HG03280 (cell line): ENCODE results near the gene BMP8A.
"Not testable (repeated sequence)": the region's sequence is repeated elsewhere in the genome, so short reads cannot be mapped to it uniquely, and the experiment has no call there.

Experiments used
- ATAC-seq: cut with Tn5 transposase; IDR thresholded peaks from one replicate; pipeline ENCODE4 v1.9.1; 2021; ENCODE audit warnings: mild to moderate bottlenecking, moderate library complexity; ENCODE audit not compliant: unreplicated experiment

BMP8A gene

GRCh38 chr1:39504436-39504835 lies 13.0 kb downstream of the BMP8A start:
- not testable (repeated sequence) for ATAC-seq

DNA sequence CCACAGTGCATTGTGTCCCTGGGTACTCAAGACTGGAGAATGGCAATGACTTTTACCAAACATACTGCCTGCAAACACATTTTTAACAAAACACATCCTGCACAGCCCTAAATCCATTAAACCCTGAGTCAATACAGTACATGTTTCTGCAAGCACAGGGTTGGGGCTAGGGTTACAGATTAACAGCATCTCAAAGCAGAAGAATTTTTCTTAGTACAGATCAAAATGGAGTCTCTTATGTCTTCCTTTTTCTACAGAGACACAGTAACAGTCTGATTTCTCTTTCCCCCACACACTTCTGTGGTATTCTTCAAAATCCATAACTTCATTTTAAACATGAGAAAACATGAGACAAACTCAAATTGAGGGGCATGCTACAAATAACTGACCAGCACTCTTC lies 13.9 kb downstream of the BMP8A start:
- no peak for ATAC-seq

GRCh38 chr1:39507230-39507928 lies 15.9 kb downstream of the BMP8A start:
- ATAC-seq = no peak

- ATAC-seq = no peak
These were observed 16.8 kb downstream of the BMP8A start for GRCh38 chr1:39508266-39508665.

DNA sequence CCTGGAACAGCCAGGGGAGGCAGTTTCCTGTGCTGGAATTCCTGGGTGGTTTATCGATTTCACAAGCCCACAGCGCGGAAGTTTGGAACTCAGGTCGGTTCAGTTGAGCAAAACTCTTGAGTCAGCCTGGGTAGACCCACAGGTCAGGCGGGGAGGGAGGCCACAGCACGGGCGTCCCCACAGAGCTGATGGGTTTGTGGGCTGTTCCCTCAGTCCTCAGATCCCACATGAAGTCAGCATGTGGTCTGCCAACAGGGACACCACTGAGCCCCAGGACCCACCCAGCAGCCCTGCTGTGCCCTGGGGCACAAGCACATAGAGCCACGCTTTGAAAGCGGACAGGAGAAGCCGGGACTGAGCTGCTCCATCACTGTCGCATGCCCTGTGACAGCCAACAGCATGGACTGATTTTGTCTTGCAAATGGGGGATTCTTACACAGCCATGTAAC lies 17.4 kb downstream of the BMP8A start:
- ATAC-seq = peak; percentile 20

DNA sequence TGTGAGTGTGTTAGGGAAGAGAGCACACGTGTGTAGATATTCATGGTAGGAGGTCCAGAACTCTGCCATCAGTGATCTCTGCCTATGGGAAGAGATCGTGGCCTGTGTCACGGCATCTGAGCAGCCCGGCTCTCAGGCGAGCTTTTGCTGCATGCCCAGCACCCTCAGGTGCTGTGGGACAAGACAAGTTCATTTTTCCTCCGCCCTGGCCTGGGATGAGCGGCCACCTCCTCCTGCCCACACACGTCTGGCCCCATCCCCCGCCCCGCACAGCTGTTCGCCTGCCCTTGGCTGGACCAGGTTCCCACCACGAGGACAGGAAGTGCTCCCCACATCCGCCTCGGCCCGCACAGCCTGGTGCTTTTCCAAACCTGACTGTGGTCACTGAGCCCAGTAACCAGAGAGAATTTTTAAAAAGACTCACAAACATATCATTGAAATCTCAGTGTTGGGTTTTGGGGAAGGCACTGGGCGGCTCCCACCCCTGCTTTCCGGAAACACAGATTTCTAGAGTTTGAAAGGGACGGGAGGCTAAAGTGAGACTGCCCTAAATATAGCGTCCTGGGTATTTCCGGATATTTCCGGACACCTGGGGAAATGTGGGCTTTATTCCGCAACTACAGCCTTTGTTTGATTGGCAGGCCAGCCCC lies 18.0 kb downstream of the BMP8A start:
- peak; percentile 58 for ATAC-seq

- ATAC-seq = not testable (repeated sequence)
These were observed 19.2 kb downstream of the BMP8A start for GRCh38 chr1:39510570-39511186.

DNA sequence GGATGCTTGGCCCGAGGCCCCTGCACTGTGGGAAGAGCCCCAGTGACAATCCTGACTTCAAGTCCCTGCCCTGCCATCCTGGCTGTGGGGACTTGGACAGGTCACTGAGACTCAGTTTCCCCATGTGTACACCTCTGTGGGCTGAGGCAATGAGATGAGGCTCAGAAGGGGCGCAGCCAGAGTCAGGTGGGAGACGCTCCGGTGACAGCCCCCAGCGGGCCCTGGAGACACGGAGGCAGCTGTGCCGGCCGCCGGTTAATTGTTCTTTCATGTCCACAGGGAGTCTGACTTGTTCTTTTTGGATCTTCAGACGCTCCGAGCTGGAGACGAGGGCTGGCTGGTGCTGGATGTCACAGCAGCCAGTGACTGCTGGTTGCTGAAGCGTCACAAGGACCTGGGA lies 20.0 kb downstream of the BMP8A start:
- not testable (repeated sequence) for ATAC-seq

DNA sequence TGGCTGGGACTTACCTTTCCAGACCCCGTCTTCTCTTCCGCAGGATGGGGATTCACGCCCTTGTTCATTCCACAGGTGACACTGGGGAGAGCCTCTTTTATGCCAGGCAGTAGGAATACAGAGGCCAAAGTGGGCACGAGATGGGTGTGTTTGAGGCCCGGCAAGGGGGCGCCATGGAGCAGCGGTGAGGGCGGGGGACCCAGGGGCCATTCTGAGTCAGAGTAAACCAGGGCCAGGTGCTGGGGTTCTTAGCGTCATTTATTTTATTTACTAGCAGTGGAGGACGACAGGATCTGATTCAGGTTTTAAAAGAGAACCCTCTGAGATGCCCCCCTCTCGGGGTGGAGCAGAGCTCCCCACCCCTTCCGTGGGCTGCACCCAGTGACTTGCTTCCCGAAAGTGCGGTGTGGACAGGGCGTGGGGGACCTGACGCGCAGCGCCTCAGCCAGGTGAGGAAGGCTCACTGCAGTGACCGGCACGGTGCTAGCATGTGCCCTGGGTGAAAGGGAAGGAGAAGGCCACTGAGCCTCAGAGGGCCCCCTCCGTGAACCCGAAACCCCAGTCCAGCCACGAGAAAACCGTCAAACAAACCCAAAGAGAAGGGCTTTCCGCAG lies 20.9 kb downstream of the BMP8A start:
- not testable (repeated sequence) for ATAC-seq

DNA sequence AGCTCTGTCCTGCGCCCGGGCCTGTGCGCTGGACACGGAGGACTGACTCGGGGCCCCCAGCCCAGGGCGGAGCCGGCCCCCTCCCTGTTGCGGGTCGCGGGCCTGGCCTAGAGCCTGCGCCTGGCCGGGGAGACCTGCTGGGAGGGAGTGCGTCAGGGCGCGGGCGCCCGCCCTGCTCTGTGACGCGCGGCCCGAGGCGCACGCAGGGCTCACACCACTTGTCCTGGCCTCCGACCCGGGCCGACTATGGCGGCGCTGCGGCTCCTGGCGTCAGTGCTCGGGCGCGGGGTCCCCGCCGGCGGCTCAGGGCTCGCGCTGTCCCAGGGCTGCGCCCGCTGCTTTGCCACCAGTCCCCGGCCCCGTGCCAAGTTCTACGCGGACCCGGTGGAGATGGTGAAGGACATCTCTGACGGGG lies 23.3 kb downstream of the BMP8A start:
- ATAC-seq = peak; percentile 37

GRCh38 chr1:39515131-39516086 lies 24.0 kb downstream of the BMP8A start:
- peak; percentile 18 for ATAC-seq

DNA sequence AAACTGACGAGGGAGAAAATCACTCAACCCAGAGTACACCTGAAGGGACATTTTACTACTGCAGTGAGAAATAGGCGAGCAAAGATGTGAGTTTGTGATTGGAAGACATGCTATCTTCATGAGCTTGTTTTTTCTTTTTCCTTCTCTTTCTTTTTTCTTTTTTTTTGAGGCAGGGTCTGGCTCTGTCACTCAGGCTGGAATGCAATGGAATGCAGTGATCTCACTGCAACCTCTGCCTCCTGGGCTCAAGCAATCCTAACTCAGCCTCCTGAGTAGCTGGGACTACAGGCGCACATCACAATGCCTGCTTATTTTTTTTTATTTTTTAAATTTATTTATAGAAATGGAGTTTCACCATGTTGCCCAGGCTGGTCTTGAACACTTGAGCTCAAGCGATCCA lies 25.4 kb downstream of the BMP8A start:
- ATAC-seq = not testable (repeated sequence)

DNA sequence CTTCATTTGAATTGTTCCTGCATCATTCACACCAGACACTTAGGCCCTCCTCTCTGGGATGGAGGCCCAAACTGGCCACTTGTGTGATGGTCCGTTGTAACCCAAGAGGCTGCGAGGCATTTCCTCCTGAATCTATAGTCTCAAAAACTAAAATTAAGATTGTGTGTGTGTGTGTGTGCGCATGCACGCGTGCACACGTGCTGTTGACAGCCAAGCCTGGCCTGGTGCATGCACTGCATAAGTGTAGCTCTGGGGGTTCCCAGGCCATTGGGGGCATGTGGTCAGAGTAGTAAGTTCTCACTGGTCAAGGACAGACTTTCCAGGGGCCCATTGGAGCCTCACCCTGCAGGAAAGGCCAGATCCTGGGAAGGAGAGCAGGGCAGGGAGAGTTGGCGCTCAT lies 26.5 kb downstream of the BMP8A start:
- ATAC-seq = not testable (repeated sequence)

DNA sequence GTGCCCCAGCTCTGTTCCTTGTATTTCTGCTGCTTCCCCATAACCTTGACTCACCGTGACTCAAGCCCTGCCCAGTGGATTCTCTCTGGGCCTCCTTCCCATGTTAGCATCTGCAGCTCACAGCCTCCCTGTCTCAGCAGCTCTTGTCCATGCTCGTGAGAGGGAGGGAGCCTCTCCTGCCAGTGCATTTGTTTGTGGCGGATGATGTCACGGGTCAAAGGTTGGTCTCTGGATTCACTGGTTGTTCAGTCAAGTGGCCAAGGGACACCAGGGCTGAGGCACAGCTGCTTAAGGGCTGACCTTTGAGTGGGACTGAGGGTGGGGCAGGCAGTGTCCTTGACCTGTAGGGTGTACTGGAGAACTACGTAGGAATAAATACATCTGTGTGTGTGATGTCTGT lies 27.9 kb downstream of the BMP8A start:
- not testable (repeated sequence) for ATAC-seq

GRCh38 chr1:39522221-39522620 lies 30.8 kb downstream of the BMP8A start:
- ATAC-seq = not testable (repeated sequence)

DNA sequence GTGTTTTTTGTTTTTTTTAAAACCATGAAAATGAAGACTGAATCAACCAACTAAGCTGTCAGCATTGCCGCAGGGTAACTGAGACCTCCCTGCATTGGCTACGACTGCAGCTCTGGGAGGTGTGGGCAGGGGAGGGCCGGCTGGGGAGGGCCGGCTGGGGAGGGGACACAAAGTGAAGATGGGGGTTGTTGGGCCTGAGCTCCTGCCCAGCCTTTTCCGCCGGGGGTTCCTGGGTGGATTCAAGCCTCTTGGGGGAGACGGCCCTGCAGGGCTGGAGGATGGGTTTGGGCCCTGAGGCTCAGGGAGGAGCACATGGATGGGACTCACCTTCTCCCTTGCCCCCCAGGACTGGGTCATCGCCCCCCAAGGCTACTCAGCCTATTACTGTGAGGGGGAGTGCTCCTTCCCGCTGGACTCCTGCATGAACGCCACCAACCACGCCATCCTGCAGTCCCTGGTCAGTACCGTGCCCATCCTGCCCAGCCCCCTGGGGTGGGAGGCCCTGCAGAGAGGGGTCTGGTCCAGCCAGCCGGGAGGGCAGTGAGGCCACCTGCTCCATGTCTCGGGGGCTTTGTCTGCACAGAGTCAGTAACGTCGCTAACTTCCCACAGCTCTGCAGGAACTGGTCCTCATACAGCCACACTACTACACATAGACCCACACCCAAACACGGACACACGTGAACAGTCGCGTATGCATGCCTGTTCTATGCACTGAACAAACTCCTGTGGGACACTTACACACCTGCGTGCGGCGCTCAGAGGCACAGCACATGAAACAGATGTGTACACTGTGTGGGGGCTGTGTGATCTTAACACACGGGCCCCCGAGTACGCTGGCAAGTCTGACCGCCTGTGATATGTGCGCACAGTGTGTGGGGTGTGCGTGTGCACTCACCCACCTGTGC lies 31.5 kb downstream of the BMP8A start:
- ATAC-seq = no peak

- ATAC-seq = no peak
These were observed 32.7 kb downstream of the BMP8A start for GRCh38 chr1:39524171-39524570.

DNA sequence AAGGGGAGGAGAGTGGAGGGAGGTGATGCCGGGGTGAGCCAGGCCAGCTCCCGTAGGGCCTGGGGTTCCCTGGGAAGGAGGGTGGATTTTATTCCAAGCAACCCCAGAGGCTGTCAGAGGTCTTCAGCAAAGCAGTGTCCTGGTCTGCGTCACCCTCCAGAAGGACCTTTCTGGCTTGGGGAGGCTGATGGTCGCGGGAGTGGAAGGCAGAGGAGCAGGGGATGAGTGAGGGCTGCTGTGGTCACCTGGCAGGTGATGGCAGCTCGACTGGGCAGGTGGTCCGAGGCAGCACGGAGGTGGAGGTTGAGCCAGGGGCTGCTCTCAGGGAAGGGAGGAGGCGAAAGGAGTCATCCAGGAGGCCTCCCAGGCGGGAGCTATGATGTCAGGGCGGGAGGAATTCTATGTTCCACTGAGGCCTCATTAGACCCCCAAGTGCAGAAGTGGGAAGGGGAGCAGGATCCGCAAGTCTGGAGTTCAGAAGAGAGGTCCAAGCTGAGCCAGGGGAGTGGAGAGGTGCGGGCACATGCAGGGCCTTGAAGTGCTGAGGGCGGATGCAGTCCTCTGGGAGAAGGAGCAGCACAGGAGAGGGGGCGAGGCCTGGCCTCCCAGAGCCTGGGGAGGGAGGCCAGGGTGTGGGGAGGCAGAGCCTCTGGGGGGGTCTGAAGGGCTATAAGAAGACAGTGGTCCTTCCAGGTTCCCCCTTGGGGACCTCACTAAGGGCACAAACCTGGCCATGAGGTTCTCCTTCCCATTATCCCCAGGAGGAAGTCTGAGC lies 33.3 kb downstream of the BMP8A start:
- ATAC-seq = no peak
